GM18498 (cell line): Measurements from ENCODE around the gene C10orf90.

Source experiments
- ATAC-seq: cut with Tn5 transposase; IDR thresholded peaks from one replicate; pipeline ENCODE4 v1.9.1; 2021; ENCODE audit warnings: mild to moderate bottlenecking, moderate library complexity; ENCODE audit not compliant: unreplicated experiment

C10orf90 gene, protein sequence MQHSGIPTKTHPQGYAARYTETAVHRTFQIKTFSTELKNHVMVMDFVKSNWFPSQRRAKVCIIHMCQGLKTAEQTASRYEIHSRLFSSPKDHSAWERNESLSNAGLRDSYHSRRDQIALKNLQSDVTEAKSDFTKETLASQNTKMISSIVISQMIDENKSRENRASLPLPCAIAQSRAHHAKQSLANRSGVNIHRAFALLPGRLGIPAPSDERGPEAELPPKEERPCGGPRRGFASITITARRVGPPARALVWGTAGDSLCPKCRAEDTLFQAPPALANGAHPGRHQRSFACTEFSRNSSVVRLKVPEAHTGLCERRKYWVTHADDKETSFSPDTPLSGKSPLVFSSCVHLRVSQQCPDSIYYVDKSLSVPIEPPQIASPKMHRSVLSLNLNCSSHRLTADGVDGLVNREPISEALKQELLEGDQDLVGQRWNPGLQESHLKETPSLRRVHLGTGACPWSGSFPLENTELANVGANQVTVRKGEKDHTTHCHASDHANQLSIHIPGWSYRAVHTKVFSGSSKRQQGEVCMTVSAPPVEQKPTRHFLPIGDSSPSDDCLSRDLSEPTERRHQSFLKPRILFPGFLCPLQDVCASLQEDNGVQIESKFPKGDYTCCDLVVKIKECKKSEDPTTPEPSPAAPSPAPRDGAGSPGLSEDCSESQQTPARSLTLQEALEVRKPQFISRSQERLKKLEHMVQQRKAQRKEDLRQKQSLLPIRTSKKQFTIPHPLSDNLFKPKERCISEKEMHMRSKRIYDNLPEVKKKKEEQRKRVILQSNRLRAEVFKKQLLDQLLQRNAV

DNA sequence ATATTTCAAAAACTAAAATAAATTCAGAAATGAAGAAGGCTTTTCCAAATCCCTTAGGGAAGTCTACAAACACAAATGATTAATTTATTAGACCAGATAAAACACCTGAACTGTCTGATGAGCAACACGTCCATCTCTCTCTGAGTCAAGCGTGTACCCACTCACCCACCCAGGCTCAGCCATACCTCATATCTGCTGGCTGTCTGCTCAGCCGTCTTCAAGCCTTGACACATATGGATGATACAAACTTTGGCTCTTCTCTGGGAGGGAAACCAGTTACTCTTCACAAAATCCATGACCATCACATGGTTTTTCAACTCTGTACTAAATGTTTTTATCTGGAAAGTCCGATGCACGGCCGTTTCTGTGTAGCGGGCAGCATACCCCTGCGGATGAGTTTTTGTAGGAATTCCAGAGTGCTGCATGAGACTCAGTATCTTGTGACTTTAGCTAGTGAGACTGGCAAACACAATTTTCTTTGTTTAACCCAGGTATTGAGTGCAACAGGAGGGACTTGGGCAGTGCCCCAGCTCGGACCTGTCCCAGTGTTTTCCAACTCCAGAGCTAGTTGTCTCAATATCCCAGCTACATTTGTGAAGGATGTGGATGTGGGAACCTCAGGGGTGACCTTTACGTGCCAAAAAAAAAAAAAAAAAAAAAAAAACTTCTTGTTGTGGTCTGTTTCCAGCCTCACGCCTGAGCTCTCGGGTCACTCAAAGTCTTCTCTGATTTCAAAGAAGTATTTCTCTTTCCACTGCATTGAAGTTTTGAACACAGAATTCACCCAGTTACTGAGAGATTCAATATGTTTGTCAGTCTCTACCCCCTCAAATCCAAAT is at the start of gene C10orf90:
Gene C10orf90, minus strand, starts transcription at position 638 of the 839 bp plus-strand sequence. Its CDS starts 213 bp downstream, at position 425.
- no peak for ATAC-seq

DNA sequence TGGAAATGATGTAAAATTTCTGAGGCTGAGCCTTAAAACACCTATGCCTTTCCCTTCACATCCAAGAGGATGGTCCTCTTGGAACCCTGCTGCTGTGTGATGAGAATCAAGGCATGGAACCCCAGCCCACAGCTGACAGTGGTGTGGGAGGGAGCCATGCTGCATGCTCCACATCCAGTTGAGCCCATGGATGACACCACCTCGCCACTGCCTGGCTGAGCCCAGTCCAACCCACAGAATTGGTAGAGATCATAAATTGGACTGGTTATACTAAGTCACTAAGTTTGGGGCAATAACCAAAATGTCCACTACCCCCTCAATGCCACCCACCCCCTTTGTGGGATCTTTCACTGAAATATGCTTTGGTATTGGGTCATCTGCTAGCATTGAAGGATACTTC is 45.9 kb upstream of the C10orf90 start:
- no peak for ATAC-seq

DNA sequence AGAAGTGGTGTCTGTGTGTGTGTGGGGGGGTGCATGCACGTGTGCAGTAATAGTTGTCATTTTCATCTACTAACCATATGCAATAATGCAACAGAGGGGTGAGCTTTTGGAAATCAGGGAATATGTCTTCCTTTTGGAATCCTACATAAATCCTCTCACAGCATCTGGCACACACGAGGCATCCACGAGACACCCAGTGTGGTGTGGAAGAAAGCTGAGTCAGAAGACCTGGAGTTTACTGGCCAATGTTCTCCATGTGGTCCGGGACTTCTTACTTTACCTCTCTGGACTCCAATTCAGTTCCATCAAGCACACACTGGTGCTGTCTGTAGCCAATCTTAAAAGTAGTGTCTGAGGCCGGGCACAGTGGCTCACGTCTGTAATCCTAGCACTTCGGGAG is 43.1 kb upstream of the C10orf90 start:
- no peak for ATAC-seq

DNA sequence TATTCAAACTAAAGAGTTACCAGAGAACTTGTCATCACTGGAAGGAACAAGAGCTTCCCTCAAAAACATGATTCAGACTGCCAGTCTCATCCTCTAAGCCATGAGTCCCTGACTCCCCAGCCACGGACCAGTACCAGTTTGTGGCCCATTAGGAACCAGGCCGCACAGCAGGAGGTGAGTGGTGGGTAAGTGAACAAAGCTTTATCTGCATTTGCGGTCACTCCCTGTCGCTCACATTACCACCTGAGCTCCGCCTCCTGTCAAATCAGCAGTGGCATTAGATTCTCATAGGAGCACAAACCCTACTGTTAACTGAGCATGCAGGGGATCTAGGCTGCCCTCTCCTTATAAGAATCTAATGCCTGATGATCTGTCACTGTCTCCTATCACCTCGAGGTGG is 42.2 kb upstream of the C10orf90 start:
- no peak for ATAC-seq

DNA sequence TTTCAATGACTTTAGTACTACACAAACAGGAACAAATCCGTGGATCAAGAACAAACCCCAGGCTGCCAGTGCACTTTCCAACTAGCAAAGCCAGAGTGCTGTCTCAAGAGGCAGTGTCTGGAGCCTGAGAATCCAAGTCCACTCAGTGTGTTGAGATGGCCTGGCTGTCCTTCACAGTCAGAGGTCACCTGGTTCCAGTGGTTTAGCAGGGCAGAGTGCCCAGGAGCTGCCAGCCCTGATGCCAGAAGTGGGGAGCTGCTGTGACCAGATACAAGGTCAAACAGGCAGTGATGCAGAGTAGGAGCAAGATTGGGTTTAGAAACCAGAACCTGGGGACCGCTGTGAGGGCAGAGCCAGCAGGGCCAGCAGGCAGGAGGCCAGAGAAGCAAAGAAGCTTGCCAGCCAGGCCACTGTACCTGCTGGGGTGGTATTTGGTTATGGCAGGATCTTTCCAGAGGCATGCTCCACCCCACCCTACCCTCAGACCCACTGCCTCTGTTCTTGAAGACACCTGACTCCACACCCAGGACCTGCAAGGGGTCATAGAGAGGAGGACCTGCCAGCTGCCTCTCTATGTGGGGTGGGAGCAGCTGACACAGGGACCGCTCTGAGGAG is 35.6 kb upstream of the C10orf90 start:
- ATAC-seq, result no peak

DNA sequence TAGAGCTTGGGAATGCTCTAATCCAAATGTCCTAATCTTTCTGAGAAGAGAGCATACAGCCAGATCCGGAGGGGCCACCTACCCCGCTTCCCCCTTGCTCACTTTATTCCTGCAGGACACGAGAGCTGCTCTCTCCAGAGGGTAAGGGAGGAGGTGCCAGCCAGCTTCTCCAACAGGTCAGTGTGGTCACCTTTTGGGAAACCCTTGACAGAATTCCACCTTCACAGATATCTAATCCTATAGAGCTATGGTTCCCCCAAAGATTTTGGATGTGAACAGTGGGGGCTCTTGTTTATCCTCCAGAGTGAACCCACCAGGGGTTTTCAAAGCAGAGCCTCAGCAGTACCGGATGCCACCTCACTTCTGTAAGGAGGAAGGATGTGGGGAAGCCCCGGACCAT is 34.6 kb upstream of the C10orf90 start:
- no peak for ATAC-seq

DNA sequence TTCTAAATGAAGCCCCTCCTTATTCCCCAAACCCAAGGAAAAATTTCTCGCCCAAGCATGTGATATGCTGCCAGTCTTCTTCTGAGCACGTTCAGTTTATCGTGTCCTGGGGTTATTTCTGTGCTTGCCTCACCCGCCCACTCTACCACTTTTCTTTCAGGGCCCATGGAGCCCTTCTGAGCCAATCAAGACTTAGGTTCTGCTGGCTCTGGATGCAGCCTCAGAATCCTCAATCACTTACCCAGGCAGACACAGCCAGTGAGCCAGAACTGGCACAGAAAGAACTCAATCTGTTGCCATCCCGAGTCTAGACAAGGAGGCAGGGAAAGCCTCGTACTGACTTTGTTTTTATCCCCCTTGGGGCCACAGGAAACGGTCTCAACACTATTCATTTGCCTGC is 34.2 kb upstream of the C10orf90 start:
- ATAC-seq, result no peak

DNA sequence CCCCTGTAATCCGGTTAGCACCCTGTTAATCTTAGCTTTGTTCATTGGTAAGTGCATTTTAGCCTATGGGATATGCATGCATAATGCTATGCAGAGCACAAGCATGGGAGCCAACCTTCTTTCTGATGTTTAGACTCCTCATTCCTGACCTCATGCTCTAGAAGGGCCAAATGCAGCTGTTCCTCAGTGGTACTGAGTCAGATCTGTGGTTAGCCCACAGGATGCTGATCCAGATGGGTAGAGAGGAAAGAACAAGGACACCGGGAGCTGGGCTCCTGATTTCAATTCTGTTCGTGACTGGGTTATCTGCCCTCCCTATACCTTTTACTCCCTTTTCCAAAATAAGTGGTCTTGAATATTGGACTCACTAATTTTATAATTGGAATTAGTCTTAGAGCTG is 31.7 kb upstream of the C10orf90 start:
- no peak for ATAC-seq

DNA sequence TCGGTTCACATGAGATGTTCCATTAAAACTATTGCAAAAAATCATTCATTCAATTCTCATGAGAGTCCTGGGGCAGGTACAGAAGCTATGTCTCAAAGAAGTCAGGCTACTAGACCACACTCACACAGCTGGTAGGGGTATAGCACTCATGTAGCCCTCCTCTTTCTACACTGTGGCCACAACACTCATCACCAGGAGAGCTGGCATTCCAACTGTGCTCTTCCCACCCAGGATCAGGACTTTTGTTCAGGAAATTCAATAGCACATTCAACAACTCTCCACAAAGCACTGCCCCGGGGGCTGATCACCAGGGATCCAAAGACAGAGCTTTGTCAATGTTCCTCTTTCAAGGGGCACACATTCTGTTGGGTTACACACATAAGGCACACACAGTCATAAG is 31.0 kb upstream of the C10orf90 start:
- no peak for ATAC-seq

DNA sequence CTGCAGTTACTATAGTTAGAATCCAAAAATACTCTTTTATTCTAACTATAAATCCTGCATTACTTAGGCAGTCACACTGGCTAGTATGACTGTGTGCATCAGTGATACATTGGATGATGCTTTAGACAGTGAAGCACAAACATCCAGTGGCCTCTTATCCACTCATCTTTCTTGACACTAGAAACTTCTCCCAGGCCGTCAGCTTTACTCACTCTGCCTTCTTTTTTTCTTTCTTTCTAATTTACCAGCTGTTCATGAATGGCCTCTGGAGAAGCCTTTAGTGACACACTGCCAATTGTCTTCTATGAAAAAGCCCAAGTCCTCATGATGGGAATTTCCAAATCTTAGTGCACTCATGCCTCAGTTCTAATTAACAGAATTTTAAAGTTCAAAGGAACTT is 26.2 kb upstream of the C10orf90 start:
- ATAC-seq, result no peak

DNA sequence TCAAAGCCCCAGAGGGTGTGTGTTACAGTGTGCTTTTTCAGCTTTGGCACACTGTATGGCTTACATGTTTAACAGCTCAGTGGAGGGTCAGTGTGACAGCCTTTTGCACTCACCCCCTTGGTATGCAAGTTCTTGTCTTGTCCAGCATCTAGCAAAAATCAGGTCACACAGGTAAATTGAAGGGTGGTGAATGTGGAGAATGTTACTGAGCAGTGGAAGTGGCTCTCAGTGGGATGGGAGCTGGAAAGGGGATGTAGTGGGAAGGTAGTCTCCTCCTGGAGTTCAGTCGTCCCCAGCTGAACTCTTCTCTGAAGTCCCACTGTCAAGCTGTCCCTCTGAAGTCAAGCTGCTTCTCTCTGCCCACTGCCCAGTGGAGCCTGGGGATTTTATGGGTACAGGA is 21.0 kb upstream of the C10orf90 start:
- no peak for ATAC-seq

DNA sequence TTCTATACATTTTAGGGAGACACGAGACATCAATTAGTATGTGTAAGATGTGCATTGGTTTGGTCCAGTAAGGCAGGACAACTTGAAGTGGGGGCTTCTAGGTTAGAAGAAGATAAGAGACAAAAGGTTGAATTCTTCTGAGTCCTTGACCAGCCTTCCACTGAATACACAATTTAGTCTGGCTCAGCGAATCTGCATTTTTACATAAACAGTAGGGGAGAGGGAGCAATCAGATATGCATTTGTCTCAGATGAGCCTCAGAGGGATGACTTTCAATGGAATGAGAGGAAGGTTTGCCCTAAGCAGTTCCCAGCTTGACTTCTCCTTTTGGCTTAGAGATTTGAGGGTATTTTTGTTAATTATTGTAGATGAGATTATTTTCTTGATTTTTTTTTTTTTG is 20.0 kb upstream of the C10orf90 start:
- ATAC-seq, result no peak

DNA sequence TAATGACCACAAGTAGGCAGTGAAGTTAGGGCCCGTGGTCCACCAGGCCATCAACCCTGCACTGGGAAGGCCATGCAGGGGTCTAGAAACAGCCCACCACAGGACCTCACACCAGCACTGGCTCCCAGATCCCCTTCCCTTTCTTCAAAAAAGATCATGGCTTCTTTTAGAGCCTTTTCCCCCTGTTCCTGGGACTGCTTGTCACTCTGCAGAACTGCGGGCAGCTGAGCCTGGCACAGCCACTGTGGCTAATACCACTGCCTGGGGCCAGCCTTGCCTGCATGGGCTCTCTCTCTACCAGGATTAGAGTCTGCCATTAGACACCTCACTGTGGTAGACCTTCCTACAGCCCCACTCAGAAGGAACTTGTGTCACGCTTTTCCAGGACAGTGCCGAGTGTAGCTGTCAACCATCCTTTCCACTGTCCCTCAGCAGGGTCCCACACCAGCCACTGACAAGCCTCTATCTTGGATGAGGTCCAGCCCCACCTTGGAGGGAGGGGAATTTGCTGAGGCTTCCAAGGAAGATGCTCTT is 19.0 kb upstream of the C10orf90 start:
- no peak for ATAC-seq

DNA sequence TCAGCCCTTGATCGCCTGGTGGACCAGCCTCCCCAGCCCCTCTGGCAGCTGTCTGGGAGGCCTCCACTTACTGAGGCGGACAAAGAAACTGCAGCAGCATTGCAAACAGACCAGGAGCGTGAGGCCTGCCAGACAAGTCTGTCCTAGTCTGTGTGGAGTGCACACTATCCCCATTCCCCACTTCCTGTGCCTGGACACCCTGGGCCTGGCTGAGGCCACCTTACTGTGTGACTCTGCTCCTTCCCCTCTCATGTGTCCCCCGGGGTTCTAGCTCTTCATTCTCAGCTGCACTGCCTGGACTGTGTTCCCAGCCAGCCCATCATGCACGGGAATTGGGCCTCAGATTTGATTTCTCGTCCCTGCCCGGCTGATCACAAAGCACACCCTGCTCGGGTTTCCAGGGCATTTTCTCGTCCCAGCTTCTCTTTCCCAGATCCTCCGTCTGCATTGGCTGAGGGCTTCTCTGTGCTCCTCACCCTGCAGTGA is 16.7 kb upstream of the C10orf90 start:
- ATAC-seq, result no peak

DNA sequence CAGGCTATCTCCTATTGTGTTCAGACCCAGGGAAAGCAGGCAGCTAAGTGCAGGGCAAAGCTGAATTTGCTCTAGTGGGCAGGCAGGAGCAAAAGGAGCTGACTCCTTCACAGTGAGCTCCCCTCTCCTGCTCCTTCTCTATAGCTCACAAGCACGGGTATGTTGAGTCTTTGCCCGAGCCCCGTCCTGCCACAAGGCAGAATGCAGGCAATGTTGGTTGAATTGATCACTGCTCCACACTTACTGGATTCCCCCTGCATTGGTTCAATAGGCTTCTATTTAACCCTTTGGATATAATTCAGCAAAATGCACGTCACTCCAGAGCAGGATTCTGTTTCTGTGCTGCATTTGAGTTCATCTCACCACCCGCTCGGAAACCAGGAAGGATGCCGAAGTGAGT is 16.2 kb upstream of the C10orf90 start:
- ATAC-seq, result no peak

DNA sequence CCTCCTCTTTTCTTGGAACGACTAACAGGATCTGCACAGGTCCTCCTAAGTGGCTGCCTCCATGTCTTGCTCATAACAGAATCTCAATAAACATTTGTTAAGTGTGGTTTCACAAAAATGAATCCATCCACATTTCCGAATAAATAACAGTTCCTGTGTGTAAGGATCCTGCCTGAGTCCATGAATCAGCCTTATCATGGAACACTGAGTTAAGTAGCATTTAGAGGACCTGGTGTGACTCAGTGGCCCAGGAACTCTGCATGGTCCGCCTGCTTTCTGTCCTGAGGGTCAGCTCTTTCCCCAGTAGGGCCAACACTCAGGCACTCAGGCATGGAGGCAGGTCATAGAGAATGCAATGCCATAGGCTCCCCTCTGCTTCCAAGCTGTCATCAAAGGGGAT is 15.8 kb upstream of the C10orf90 start:
- no peak for ATAC-seq

DNA sequence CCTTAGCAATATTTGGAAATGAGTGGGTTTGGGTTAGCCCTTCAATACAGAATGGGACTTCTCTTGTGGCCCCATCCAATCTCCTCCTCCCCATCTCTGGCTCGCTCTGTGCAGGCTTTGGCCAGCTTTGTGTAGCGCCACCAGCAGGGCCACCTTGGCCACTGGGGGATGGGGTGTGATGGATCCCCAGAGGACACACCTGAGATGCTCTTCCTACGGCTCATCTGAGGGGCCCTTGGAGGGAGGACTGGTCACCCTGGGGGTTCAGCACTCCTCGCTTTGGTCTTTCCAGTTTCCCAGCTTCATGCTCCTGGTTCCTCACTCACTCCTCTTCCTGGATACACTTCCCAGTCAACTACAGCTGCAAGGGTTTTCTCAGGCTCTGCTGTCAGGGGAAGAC is 15.3 kb upstream of the C10orf90 start:
- ATAC-seq, result no peak

DNA sequence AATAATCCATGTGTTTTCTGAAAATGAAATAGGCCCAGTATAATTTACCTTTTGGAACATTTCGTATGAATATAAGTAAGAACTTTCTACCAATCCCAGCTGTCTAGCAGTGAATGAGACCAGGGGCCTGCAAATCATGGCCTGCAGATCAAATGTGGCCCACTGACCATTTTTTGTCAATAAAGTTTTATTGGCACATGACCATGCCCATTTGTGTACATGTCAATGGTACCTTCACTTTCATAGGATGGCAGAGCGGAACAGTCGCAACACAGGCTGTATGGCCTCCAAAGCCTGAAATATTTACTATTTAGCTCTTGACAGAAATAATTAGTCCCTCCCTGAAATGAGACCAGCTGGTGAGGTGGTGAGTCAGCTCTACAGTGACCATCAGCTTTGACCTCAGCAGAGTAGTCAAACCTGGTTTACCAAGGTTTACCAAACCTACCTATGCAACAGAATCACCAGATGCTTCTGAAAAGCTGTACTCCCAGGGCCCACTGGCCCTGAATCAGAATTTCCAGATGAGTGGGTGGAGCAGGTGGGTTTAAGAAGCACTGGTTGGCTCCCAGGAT is 13.8 kb upstream of the C10orf90 start:
- no peak for ATAC-seq

DNA sequence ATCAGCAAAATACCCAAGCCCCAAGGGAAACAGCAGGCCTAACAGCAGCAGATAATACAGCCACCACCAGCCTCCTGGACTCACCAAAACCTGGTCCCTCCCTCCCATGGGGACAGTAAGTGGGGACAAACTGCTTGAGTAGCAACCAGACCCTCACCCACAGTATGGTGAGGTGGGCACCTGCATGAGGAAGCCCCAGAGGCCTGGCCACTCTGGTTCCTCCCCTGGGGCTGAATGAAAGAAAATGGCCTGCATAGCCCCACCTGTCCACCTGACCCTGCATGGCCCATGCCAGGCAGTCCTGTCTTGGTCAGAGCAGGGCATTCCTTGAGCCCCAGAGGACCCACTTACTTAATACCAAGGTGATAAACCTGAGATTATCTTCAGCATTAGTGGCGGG is 13.0 kb upstream of the C10orf90 start:
- no peak for ATAC-seq
